Measurements from ENCODE around the gene SAMD10.

Gene SAMD10

DNA sequence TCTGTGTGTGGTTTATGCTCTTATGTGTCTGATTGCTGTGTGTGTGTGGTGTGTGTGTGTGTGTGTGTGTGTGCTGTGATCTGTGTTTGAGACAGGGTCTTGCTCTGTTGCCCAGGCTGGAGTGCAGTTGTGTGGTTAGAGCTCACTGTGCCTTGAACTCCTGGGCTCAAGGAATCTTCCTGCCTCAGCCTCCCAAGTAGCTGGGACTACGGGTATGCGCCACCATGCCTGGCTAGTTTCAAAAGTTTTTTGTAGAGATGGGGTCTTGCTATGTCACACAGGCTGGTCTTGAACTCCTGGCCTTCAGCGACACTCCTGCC is 6.3 kb downstream of the SAMD10 start:
- TF ChIP-seq NFIC (IDR thresholded peaks at IDR 0.05): no peak
- TF ChIP-seq EGR1 (IDR thresholded peaks at IDR 0.05): no peak
- TF ChIP-seq, protein P1, sequence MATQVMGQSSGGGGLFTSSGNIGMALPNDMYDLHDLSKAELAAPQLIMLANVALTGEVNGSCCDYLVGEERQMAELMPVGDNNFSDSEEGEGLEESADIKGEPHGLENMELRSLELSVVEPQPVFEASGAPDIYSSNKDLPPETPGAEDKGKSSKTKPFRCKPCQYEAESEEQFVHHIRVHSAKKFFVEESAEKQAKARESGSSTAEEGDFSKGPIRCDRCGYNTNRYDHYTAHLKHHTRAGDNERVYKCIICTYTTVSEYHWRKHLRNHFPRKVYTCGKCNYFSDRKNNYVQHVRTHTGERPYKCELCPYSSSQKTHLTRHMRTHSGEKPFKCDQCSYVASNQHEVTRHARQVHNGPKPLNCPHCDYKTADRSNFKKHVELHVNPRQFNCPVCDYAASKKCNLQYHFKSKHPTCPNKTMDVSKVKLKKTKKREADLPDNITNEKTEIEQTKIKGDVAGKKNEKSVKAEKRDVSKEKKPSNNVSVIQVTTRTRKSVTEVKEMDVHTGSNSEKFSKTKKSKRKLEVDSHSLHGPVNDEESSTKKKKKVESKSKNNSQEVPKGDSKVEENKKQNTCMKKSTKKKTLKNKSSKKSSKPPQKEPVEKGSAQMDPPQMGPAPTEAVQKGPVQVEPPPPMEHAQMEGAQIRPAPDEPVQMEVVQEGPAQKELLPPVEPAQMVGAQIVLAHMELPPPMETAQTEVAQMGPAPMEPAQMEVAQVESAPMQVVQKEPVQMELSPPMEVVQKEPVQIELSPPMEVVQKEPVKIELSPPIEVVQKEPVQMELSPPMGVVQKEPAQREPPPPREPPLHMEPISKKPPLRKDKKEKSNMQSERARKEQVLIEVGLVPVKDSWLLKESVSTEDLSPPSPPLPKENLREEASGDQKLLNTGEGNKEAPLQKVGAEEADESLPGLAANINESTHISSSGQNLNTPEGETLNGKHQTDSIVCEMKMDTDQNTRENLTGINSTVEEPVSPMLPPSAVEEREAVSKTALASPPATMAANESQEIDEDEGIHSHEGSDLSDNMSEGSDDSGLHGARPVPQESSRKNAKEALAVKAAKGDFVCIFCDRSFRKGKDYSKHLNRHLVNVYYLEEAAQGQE (IDR thresholded peaks at IDR 0.05; ENCODE audit: low read depth): no peak
- TF ChIP-seq, protein P2, sequence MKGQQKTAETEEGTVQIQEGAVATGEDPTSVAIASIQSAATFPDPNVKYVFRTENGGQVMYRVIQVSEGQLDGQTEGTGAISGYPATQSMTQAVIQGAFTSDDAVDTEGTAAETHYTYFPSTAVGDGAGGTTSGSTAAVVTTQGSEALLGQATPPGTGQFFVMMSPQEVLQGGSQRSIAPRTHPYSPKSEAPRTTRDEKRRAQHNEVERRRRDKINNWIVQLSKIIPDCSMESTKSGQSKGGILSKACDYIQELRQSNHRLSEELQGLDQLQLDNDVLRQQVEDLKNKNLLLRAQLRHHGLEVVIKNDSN (IDR thresholded peaks at IDR 0.05): no peak
- no peak for TF ChIP-seq CEBPB (IDR thresholded peaks at IDR 0.05)

DNA sequence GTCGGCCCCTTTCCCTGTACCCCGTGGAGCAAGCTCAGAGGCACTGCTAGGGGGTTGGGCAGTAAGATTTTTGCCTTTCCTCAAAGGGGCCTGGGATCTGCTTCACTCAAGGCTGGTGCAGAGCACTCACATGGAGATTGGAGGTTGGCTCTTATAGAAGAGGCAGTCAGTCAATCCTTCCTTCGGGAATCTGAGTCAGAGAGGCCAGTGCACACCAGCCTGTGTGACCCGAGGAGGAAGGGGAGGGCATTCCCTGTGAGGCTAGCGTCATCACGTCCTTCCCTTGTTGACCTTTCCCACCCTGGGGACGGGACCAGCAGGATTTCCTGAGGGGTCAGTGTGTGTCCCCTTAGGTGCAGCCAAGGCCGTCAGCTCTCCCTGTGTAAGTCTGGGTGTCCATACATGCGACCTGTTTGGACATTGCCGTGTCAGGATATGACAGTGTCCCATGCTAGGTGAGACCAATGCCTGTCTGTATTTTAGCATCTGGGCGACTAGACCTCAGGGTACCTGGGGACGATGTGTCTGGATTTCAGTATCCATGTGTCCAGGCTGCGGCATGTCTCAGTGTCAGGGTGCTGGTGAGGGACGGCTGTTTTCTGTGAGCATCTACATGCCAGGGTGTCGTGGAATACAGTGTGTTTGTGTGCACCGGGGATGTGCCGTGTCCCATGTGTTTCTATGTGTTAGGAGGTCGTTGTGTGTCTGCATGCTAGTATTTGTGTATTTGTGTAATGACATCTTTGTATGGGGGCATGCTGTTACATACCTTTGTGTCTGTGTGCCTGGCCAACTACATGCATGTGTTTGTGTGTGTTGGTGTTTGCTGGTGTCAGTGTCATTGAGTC is 6.9 kb downstream of the SAMD10 start:
- TF ChIP-seq TCF12 (IDR thresholded peaks at IDR 0.05; ENCODE audit: low read depth) (no peak), EP300 (IDR thresholded peaks at IDR 0.05; ENCODE audit: borderline replicate concordance) (no peak), CREB1 (IDR thresholded peaks at IDR 0.05; ENCODE audit: low read depth) (no peak)
- TF ChIP-seq, protein P3, sequence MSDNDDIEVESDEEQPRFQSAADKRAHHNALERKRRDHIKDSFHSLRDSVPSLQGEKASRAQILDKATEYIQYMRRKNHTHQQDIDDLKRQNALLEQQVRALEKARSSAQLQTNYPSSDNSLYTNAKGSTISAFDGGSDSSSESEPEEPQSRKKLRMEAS (IDR thresholded peaks at IDR 0.05): no peak

DNA sequence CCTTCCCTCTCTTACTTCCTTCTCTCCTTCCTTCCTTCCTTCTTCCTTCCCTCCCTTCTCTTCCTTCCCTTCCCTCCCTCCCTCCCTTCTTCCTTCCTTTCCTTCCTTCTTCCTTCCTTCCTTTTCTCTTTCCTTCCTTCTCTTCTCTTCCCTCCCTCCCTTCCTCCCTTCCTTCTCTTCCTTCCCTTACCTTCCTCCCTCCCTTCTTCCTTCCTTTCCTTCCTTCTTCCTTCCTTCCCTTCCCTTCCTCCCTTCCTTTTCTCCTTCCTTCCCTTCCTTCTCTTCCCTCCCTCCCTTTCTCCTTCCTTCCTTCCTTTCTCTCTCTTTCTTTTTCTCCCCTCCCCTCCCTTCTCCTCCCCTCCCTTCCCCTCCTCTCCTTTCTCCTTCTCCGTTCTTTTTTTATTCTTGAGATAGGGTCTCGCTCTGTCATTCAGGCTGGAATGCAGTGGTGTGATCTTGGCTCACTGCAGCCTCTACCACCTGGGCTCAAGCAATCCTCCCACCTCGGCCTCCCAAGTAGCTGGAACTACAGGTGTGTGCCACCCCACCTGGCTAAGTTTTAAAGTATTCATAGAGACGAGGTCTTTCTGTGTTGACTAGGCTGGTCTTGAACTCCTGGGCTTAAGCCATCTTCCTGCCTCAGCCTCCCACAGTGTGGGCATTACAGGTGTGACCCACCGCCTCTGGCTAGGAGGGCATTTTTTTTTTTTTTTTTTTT is 8.6 kb downstream of the SAMD10 start:
- TF ChIP-seq, protein P3 (IDR thresholded peaks at IDR 0.05): no peak
- no peak for TF ChIP-seq ZBTB7A (IDR thresholded peaks at IDR 0.05; ENCODE audit: low read depth)
- no peak for TF ChIP-seq YY1 (IDR thresholded peaks at IDR 0.05; ENCODE audit: low read depth)
- no peak for TF ChIP-seq TEAD4 (IDR thresholded peaks at IDR 0.05)
- no peak for TF ChIP-seq EGR1 (IDR thresholded peaks at IDR 0.05)
- no peak for TF ChIP-seq NFIC (IDR thresholded peaks at IDR 0.05)
- TF ChIP-seq RAD21 (IDR thresholded peaks at IDR 0.05; ENCODE audit: low read depth): no peak
- TF ChIP-seq FOXM1 (IDR thresholded peaks at IDR 0.05; ENCODE audit: borderline replicate concordance, low read depth): no peak
- TF ChIP-seq EP300 (IDR thresholded peaks at IDR 0.05; ENCODE audit: borderline replicate concordance): no peak
- TF ChIP-seq TAF1 (IDR thresholded peaks at IDR 0.05; ENCODE audit: low read depth): no peak
- TF ChIP-seq CEBPB (IDR thresholded peaks at IDR 0.05): no peak
- TF ChIP-seq, protein P1 (IDR thresholded peaks at IDR 0.05; ENCODE audit: low read depth): no peak
- TF ChIP-seq CREB1 (IDR thresholded peaks at IDR 0.05; ENCODE audit: low read depth): no peak
- no peak for TF ChIP-seq TCF12 (IDR thresholded peaks at IDR 0.05; ENCODE audit: low read depth)
- TF ChIP-seq, protein P2 (IDR thresholded peaks at IDR 0.05): no peak

DNA sequence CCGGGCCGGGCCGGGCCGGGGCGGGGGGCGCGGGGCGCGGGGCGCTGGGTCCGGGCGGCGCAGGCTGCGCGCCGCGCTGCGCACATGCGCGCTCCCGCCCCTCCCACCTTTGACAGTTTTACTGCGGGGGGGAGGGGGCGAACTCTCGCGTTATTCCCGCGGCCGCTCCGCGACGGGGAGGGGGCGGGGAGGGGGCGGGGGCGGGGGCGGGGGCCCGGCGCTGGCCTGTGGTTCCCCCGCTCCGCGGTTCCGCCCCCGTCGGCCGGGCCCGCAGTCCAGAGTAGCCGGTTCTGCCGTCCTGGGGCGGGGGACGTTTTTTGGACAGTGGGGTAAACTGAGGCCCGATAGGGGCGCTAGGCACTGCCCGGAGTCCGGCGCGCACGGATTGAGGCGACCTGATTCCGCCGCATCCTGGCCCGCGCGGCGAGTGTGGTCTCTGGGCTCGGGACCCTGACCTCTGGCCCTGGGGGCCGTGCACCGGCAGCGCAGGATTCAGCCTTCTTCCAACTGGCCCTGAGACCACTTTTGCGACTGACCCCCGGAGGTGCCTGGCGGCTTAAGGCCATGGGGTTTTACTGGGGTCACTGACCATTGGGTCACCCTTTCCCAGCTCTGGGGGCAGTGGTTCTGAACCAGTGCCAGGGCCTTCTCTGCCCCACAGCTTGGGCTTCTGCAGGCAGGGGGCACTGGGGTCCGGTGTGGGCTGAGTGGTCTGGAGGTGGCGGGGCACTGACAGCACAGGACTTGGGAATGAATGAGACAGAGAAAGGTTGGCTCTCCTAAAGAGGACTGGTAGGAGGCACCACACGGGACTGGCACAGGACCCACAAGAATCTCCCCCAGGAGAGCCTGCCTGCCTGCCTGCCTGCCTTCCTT is 9.4 kb downstream of the SAMD10 start, which contains the start of gene ZNF512B:
Gene ZNF512B, minus strand, starts transcription at position 93 of the 876 bp plus-strand sequence. CDS start 1,980 bp downstream, outside the sequence.
- peak; percentile 89; the same call in 1 of the 2 replicates for TF ChIP-seq ZBTB7A (IDR thresholded peaks at IDR 0.05; ENCODE audit: low read depth)
- TF ChIP-seq CEBPB (IDR thresholded peaks at IDR 0.05): no peak
- no peak for TF ChIP-seq EP300 (IDR thresholded peaks at IDR 0.05; ENCODE audit: borderline replicate concordance)
- no peak for TF ChIP-seq TAF1 (IDR thresholded peaks at IDR 0.05; ENCODE audit: low read depth)
- TF ChIP-seq, protein P2 (IDR thresholded peaks at IDR 0.05): no peak
- 0 out of 2 replicates have a peak, but pooled peaks have one; percentile 21 for TF ChIP-seq EGR1 (IDR thresholded peaks at IDR 0.05)
- no peak for TF ChIP-seq RAD21 (IDR thresholded peaks at IDR 0.05; ENCODE audit: low read depth)
- no peak for TF ChIP-seq FOXM1 (IDR thresholded peaks at IDR 0.05; ENCODE audit: borderline replicate concordance, low read depth)
- TF ChIP-seq, protein P1 (IDR thresholded peaks at IDR 0.05; ENCODE audit: low read depth): no peak
- no peak for TF ChIP-seq YY1 (IDR thresholded peaks at IDR 0.05; ENCODE audit: low read depth)
- TF ChIP-seq, protein P3 (IDR thresholded peaks at IDR 0.05): peak; percentile 48; the same call in 1 of the 2 replicates
- no peak for TF ChIP-seq NFIC (IDR thresholded peaks at IDR 0.05)
- no peak for TF ChIP-seq CREB1 (IDR thresholded peaks at IDR 0.05; ENCODE audit: low read depth)
- no peak for TF ChIP-seq TCF12 (IDR thresholded peaks at IDR 0.05; ENCODE audit: low read depth)
- TF ChIP-seq TEAD4 (IDR thresholded peaks at IDR 0.05): no peak

Measured in Ishikawa (cell line).